Urothelium cell line (cell line): ENCODE data around the gene KIRREL3.

Source experiments
- DNase-seq: peaks from one replicate; pipeline ENCODE4 v3.0.0; 2011; ENCODE audit warnings: low spot score, mixed read lengths
- FAIRE-seq: peaks from 2 replicates; lab custom pipeline; 2011; peaks lifted over from hg19 to GRCh38; lab: Jason Lieb, UNC

The KIRREL3 gene

DNA sequence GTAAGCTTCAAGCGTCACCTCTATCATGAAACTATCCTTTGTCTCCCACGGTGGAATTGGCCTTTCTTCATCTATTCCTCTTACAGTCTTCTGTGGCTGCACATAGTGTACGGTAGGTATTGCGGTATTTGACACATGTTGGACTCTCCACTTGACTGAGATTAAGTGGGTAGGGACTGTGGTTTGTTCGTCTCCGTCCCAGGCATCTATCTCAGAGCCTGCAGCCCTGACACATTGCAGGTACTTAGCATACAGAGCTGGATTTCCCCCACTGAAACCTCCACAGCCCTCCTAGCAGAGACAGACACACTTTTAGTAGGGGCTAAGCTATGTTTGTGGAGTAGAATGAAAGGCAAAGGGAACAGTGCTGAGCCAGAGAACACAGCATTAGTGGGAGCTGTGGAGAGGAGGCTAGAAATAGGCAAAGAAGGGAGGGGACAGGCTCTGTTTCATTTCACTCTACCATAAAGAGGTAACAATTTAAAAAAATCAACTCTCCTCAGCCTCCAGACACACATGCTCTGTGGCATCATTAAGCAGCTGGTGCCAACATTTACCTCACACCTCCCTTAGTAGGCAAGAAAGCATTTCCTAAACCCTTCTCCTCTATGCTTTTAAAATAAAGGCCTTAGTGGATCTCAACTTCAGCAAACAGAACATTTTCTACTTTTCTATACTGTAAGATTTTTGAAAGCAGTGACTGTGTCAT lies 277.5 kb downstream of the KIRREL3 start:
- FAIRE-seq: no peak
- no peak for DNase-seq

DNA sequence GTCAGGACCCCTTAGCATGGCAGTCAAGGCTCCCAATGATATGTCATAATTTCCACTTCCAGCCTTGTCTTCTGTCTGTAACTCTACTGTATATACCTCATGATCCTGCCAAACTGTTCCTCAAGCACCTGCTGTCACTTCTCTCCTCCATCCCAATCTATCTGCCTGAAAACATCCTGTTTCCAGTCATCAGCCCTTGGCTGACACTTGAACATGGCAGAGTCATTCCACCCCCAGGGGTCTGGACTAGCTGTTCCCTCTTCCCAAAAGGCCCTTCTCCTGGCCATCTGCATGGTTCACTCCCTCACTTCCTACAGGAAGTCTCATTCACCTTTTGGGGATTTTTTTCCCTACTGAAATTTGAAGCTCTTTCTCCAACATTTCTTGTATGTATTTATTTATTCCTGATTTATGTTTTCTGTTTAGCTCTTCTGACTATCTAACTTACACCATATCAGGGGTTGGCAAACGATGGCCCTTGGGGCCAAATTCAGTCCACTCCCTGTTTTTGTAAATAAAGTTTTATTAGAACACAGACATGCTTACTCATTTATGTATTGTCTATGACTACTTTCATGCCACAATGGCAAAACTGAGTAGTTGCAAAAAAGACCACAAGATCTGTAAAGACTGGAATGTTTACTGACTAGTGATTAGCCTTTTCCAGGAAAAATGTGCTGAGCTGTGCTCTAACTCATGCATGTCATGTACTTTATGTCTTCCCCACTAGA lies 278.4 kb downstream of the KIRREL3 start:
- DNase-seq: no peak
- FAIRE-seq: no peak

DNA sequence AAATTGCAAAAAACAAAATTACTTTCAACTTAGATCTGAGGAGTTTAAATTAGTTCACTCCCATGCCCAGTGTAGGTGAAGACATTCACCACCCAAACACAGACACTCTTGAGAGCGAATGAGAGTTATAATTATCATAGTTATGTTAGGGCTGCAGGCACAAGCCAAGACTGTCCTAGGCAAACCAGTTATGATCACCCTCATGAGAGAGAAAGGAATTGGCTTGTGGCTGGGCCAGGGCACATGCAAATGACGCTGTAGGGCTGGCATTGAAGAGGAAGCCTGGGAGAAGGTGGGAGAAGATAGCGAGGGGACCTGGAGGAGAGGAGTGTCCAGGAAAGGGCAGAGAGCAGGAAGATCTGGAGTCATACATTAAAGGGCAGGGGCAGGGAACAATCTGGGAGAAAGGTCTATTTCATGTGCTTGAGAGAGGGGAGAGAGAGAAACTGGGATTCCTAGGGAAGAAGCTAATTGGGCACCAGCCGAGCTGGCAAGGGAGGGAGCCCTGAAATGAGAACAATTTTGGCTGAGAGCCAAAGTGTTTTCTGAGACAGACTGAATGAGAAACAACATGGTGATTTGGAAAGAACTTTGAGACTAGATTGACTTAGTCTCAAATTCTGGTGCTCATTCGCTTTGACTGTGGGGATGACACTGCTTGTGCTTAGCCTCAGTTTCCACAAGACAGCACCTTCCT lies 279.9 kb downstream of the KIRREL3 start:
- DNase-seq (no peak), FAIRE-seq (no peak)

DNA sequence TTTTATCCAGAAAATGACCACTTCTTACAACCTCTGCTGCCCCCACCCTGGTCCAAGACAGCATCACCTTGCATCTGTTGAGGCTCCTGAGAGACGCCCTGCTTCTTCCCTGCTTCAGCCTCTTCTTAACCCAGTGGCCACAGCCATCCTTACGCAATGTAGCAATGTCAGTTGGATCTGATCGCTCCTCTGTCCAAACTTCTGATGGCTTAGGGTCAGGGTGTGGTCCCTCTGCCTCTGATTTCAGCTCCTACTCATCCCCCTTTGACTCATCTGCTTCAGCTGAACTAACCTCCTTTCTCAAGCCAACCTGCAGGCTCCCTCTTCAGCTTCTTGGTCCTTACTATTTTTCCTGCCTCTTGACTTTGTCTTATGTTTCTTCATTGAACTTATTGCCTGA lies 280.8 kb downstream of the KIRREL3 start:
- no peak for DNase-seq
- no peak for FAIRE-seq

DNA sequence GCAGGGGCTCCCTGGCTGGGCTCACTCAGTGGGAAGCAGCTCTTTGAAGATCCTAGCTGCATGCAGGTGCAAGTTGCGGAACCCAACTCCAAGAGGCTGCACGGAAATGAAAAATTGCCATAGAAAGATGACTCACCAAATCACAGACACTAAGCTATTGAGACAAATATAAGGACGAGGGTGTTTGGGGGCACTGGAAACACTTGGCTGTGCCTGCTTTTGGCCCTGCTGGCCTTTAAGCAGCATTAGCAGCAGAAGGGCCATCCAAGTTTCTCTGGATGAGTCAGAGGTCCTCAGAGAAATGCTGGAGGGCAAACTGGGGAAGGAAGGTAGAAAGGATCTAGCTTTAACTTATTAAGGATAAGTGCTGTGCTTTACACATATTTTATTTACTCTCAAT lies 282.3 kb downstream of the KIRREL3 start:
- FAIRE-seq (no peak), DNase-seq (peak; percentile 8)

DNA sequence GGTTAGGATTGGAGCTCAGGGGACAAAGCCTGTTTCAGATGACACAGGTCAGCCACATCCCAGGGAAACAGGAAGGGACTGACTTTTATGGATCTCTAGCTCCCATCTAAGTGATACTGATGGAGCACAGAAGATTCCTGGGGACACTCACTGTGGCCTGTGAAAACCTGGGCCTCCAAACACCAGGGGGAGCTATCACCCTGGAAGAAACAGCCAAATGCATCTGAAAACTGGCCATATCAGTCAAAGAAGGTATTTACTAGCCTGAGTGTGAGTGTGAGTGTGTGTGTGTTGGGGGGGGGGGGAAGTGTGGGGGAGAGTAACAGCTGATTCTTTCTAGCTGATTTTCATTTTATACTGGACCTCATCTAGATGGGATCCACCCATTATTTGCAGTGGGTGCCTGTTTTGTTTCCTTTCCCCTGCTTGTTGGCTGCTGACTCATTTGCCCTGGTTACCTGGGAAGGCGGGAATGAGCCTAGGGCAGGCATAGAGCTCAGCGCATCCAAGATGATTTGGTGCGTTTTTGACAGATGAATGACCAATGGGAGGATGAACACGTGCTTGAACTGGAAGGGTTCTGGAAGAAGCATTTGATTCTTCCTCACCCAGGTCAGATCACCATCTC lies 284.0 kb downstream of the KIRREL3 start:
- DNase-seq (peak; percentile 33), FAIRE-seq (no peak)

DNA sequence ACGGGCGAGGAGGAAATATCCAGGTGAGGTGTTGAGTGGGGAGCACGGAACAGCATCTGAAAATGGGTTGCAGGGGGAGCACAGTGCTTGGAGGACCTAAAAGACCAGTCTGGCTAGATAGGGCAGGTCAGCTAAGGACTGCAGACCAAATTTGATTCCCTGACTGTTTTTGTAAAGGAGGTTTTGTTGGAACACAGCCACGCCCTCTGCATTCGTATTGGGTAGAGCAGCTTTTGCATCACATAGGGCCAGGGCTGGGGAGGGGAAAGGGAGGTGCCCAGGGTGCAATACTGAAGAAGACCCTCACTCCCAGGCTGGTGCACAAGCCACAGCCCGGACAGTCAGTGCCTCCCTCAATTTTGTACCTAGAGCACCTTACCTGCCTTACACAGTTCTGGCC lies 286.8 kb downstream of the KIRREL3 start:
- FAIRE-seq (no peak), DNase-seq (no peak)

DNA sequence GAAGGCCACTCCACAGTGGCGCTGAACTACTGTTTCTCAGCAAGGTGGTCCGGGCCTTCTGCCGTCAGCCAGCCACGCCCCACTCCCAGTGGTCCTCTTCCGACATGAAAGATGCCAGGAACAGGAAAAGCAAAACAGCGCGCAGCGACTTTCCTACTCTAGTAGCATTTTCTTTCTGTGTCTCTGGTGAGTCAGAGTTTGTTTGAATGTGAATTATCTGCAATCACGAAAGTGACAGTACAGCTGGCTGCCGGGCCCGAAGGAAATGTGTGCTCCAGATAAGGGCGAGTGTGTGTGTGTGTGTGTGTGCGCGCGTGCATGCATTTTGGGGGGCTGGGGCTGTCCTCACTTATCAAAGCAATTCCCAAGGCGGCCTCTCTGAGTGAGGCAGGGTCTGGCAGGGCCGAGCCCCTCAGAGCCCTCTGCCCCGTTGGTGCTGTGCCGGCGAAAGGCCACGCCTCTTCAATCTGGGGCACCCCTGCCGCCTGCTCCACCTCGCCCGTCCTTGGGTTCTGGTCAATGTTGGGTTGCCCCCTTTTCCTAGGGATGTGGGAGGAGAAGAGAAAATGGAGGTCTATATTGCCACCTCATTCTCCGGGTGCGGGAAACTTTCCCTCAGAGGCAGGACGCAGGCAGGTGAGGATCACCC lies 288.5 kb downstream of the KIRREL3 start:
- no peak for FAIRE-seq
- no peak for DNase-seq

DNA sequence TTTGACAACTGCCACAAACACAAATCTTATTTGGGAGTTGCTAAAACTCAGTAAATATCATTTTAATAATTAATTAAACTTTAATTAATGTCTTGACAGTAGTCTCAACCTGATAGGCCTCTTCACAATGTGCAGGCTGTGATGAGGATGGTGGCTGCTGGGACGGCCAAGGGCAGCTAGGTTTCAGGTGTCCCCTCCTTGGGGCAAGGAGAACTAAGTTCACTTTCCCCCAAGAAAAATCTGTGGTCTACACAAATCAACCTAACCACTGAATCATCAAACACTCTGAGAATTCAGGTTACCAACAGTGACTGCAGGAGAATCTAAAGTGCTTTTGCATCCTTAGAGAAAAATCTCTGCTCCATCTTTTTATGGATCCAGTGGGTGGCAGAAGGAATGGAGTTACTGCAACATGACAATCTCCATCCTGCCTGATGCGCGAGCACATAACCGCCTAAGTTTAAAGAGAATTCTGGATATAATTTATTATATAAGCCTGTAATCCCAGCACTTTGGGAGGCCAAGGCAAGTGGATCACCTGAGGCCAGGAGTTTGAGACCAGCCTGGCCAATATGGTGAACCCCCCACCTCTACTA lies 289.7 kb downstream of the KIRREL3 start:
- FAIRE-seq: no peak
- no peak for DNase-seq

DNA sequence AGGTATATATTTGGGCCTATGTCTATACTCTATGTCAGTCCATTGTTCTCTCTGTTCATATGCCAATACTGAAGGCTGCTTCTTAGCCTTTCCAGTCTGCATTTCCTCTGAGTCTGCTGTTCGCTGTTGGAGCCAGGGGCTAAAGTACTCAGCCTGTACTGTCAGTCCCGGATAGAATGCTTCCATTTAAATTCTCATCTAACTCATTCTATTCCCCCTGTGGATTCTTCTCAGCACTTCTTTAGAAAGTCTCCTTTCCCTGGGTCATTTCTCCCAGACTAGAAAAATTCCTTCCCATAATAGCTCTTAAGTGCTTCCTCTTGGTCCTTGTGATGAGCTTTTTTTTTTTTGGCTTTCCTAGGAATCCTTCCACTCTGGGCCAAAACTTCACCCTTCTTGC lies 293.1 kb downstream of the KIRREL3 start:
- FAIRE-seq (no peak), DNase-seq (no peak)

DNA sequence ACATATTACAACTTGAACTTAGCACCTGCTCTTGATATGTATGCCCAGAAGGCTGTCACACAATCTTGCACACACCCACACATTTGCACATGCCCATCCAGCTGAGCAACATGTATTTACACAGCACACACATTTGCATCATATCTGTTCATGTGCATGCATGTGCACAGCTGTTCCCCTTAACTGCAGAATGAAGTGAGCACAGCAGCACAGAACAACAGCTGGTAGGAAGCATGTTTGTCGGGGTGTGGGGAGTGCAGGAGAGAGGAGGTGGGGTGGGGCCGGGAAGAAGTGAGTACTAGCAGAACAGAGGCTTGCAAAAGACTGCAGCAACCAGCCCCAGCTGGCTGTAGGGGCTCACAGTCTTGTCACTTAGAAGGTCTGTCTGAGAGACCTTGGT lies 296.5 kb downstream of the KIRREL3 start:
- DNase-seq (no peak), FAIRE-seq (no peak)

DNA sequence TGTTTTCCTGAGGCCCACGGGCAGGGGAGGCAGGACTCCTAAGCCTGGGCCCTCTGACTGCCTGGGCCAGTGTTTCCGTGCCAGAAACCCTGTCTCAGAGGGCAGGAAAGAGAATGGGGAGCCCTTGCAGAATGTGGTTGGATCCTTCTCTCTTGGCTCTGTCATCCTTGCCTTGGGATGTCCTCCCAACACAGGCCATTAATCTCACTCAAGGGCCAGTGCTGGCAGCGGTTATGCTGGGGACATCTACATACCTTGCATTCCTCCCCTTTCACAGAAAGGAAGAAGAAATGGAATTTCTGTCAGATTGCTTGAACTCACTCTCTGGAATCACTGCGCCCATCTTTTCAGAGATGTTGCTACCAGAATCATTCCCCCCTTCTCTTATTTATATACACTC lies 296.9 kb downstream of the KIRREL3 start:
- no peak for DNase-seq
- no peak for FAIRE-seq

DNA sequence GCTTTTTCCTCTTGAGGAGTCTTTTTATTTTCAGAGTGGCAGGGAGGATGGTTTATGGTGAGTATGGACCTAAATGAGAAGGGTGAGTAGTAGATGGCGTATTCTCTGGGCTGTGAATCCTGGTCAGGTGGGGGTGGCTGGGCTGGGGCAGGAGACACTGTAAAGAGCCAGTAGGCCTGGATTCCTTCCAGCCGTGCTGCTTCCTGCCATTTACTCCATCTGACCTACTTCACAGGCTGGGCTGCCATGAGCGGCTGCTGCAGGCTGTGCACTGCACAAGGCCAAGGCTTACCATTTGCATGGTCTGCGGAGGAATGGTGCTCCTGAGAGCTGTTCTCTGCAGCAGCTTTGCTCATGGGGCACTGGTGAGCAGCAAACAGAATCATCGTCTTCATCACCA lies 297.6 kb downstream of the KIRREL3 start:
- DNase-seq (no peak), FAIRE-seq (no peak)

DNA sequence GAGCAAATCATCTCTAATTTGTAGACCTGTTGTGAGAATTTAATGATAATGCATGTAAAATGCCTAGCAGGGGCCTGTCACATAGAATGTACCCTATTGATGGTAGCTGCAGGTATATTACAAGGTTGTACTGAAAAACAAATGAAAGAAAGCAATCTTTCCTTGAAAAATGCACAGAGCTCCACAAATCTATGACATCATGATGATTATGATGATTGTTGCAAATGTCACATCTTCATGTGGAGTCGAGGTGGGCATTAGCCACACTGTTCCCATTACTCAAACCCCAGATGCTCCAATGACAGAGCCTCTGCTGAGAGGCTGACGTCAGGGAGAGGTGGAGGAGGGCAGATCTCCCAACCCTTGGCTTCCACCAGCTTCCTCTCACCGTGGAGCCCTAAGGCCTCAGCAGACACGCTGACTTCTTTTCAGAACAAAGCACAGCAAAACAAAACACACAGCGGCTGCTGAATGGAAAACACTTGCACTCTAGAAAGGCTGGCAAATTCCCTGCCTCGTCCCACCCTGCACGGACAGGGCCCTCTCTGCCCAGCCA lies 298.3 kb downstream of the KIRREL3 start:
- DNase-seq (no peak), FAIRE-seq (no peak)

DNA sequence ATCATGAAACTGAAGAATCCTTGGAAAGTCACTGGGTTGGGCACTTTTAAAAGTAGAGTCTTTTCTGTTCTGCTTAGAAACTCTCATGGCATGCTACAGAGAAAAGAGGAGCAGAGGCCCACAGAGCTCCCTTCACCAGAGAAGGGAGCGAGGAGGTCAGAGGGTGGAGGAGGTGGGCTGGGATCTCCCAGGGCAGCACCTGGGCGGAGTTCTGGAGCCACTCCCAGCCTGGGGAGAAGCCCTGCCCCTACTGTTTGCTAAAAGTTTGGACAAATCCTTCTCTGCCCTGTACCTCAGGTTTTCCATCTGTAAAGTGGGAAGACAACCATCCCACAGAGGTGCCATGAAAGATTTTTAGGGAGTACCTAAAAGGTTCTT lies 299.1 kb downstream of the KIRREL3 start:
- FAIRE-seq: no peak

DNA sequence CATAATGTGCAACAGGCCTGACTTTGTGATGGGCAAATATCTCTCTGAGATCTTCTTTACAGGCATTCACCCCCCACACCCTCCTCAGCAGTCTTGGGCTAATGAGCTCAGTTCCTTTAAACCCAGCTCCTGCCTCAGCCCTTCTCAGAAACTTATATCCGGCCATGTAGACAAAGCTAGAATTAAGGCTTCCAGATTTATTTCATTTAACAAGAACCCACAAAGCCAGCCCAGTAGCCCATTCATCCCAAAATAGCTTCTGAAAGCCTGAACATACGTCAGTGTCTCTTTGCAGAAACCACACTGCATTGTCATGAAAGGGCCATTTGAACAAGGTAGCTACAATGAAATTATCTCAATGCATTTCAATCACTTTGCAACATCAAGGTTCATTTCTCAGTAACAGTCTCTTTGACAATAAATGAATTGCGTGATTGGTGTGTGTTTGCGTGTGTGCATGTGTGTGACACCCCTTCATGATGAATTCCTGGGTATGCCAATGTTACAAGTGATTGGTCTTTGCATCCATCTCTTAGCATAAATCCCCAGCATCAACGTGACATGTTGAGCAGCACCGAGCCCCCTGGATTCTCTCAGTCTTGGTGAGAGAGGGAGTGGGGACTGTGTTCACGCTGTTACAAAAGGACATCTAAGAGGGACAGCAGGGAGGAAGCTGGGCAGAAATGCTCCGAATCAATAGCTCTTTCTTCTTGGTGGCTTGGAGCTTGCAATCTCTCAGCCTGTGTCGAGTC lies 299.6 kb downstream of the KIRREL3 start:
- no peak for FAIRE-seq
- DNase-seq: no peak

More for the DNA sequence above, 299.1 kb downstream of the KIRREL3 start:
- no peak for DNase-seq

DNA sequence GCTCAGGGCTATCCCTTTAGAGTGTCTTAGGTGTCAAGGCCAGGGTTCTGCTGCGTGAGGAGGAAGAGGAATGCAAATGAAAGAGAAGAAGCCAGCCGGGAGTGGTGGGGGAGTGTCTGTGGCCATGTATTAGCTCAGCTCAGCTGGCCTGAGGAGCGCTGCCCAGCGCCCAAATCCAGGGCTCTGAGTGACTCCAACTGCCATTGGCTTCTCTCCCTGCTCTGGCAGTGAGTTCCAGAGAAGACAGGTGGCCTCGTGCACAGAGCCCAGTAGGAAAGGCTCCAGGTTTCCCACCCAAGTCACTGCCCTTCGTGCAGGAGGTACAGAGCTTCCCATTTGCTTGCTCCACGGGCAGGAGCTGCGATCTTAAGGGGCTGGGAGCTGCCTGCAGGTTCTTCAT lies 302.0 kb downstream of the KIRREL3 start:
- FAIRE-seq: no peak

DNA sequence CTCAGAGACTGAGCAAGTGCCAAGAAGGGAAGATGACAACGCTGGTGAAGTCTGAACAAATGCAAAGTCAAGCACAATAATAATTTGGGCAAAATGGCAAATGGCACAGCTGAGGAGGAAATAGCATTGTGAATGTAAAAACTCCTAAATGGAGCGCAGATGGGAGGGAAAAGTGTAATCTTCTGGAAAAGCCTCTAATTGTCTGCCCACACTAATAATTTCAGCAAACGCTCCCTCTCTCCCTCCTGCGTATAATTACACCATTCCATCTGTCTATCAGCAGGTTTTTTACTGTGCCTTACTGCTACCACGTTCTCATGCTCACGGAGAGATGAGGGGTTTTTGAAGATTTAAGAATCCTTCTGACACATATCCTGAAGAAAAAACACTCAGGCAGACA lies 302.6 kb downstream of the KIRREL3 start:
- no peak for FAIRE-seq
- DNase-seq: no peak

More for the DNA sequence above, 302.0 kb downstream of the KIRREL3 start:
- DNase-seq: no peak

DNA sequence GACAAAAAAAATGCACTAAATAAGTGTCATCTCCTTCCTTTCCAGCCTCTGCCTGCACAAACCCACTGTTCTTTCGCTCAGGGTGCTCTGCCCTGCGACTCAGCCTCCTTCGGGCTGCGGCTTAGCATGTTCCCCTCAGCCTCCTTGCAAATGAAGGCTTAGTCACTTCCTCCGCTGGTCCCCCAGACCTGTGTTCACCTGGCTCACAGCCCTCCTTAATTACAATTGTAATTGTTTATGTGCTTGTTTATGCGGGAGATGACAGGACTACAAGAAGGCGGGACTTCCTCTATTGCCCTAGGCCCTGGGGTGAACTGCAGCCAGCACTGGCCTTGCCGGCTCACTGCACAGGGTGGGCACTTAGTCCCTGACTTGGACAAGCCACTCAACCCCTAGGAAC lies 303.6 kb downstream of the KIRREL3 start:
- DNase-seq (no peak), FAIRE-seq (no peak)

DNA sequence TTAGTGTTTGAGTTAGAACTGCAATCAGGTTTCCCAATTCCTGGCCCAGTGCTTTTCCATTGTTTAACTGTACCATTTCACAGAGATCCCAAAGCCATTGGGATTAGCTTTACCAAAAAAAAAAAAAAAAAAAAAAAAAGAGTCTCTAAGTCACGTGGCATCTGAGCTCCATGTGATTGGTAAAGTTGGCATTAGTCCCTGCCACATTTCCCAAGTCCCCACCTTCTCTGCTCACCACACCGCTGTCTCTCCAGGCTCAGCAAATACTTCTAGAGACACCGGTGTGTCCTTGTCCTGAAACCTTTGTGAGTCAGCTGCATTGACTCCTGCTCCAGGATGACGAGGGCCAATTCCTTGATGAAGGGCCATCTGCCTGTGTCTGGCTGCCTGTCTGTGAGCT lies 305.3 kb downstream of the KIRREL3 start:
- FAIRE-seq: no peak
- no peak for DNase-seq
